ENCODE results near the gene SPAG6. TPM values are rescaled to one million over a fixed set of nuclear protein-coding genes. Genes with fewer than 3 reads are reported as not detected.

Gene SPAG6
- total and polyA plus RNA-seq, 2 of the 8 experiments (the other 6 are each of a cell fraction or from before 2014, with no cell fraction given) = 0.14 TPM; not detected in 1

DNA sequence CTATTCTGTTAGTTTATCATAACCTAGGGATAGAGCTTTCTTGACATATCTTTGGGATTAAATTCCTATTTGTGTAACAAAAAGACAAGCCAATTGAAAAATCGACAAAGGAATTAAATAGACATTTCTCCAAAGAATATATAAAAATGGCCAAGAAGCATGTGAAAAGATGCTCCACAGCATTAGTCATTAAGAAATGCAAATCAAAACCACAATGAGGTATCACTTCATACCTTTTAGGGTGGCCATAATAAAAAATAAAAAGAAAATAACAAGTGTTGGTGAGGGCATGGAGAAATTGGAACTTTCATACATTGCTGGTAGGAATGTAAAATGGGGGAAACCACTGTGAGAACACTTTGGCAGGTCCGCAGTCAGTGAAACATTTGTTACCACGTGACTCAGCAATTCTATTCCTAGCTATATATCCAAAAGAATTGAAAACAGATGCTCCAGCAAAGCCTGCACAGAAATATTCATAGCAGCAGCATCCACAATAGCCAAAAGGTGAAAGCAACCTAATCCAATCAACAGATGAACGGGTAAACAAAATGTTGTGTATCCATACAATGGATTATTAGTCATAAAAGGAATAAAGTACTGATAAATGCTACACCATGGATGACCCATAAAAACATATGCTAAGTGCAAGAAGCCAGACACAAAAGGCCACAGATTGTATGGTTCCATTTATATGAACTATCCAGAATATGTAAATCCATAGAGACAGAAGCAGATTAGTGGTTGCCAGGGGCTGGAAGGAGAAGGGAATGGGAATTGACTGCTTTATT is 20.5 kb downstream of the SPAG6 start (continued):
- TF ChIP-seq, protein P1, sequence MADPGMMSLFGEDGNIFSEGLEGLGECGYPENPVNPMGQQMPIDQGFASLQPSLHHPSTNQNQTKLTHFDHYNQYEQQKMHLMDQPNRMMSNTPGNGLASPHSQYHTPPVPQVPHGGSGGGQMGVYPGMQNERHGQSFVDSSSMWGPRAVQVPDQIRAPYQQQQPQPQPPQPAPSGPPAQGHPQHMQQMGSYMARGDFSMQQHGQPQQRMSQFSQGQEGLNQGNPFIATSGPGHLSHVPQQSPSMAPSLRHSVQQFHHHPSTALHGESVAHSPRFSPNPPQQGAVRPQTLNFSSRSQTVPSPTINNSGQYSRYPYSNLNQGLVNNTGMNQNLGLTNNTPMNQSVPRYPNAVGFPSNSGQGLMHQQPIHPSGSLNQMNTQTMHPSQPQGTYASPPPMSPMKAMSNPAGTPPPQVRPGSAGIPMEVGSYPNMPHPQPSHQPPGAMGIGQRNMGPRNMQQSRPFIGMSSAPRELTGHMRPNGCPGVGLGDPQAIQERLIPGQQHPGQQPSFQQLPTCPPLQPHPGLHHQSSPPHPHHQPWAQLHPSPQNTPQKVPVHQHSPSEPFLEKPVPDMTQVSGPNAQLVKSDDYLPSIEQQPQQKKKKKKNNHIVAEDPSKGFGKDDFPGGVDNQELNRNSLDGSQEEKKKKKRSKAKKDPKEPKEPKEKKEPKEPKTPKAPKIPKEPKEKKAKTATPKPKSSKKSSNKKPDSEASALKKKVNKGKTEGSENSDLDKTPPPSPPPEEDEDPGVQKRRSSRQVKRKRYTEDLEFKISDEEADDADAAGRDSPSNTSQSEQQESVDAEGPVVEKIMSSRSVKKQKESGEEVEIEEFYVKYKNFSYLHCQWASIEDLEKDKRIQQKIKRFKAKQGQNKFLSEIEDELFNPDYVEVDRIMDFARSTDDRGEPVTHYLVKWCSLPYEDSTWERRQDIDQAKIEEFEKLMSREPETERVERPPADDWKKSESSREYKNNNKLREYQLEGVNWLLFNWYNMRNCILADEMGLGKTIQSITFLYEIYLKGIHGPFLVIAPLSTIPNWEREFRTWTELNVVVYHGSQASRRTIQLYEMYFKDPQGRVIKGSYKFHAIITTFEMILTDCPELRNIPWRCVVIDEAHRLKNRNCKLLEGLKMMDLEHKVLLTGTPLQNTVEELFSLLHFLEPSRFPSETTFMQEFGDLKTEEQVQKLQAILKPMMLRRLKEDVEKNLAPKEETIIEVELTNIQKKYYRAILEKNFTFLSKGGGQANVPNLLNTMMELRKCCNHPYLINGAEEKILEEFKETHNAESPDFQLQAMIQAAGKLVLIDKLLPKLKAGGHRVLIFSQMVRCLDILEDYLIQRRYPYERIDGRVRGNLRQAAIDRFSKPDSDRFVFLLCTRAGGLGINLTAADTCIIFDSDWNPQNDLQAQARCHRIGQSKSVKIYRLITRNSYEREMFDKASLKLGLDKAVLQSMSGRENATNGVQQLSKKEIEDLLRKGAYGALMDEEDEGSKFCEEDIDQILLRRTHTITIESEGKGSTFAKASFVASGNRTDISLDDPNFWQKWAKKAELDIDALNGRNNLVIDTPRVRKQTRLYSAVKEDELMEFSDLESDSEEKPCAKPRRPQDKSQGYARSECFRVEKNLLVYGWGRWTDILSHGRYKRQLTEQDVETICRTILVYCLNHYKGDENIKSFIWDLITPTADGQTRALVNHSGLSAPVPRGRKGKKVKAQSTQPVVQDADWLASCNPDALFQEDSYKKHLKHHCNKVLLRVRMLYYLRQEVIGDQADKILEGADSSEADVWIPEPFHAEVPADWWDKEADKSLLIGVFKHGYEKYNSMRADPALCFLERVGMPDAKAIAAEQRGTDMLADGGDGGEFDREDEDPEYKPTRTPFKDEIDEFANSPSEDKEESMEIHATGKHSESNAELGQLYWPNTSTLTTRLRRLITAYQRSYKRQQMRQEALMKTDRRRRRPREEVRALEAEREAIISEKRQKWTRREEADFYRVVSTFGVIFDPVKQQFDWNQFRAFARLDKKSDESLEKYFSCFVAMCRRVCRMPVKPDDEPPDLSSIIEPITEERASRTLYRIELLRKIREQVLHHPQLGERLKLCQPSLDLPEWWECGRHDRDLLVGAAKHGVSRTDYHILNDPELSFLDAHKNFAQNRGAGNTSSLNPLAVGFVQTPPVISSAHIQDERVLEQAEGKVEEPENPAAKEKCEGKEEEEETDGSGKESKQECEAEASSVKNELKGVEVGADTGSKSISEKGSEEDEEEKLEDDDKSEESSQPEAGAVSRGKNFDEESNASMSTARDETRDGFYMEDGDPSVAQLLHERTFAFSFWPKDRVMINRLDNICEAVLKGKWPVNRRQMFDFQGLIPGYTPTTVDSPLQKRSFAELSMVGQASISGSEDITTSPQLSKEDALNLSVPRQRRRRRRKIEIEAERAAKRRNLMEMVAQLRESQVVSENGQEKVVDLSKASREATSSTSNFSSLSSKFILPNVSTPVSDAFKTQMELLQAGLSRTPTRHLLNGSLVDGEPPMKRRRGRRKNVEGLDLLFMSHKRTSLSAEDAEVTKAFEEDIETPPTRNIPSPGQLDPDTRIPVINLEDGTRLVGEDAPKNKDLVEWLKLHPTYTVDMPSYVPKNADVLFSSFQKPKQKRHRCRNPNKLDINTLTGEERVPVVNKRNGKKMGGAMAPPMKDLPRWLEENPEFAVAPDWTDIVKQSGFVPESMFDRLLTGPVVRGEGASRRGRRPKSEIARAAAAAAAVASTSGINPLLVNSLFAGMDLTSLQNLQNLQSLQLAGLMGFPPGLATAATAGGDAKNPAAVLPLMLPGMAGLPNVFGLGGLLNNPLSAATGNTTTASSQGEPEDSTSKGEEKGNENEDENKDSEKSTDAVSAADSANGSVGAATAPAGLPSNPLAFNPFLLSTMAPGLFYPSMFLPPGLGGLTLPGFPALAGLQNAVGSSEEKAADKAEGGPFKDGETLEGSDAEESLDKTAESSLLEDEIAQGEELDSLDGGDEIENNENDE (IDR thresholded peaks at IDR 0.05; ENCODE audit: insufficient replicate concordance, low read length) = no peak
- TF ChIP-seq EZH2 (IDR thresholded peaks at IDR 0.05; ENCODE audit: low read depth, low read length, severe bottlenecking) (no peak), FOSL1 (IDR thresholded peaks at IDR 0.05; ENCODE audit: insufficient read depth, low read depth, low read length) (no peak), JUN (IDR thresholded peaks at IDR 0.05; ENCODE audit: low read depth, low read length) (no peak), CTBP2 (IDR thresholded peaks at IDR 0.05; ENCODE audit: borderline replicate concordance, insufficient read depth, insufficient read length, low read length) (no peak), ASH2L (IDR thresholded peaks at IDR 0.05; ENCODE audit: low read length) (no peak), SRF (IDR thresholded peaks at IDR 0.05; ENCODE audit: low read depth, low read length) (no peak)
- TF ChIP-seq, protein P2, sequence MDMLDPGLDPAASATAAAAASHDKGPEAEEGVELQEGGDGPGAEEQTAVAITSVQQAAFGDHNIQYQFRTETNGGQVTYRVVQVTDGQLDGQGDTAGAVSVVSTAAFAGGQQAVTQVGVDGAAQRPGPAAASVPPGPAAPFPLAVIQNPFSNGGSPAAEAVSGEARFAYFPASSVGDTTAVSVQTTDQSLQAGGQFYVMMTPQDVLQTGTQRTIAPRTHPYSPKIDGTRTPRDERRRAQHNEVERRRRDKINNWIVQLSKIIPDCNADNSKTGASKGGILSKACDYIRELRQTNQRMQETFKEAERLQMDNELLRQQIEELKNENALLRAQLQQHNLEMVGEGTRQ (IDR thresholded peaks at IDR 0.05; ENCODE audit: low read length) = no peak

Data from H1 (cell line).